ENCODE measurements around the gene EZR. TPM values are rescaled to one million over a fixed set of nuclear protein-coding genes. Genes with fewer than 3 reads are reported as not detected.

EZR gene
- total RNA-seq, 1 experiment from 2014 or later = 216 TPM

DNA sequence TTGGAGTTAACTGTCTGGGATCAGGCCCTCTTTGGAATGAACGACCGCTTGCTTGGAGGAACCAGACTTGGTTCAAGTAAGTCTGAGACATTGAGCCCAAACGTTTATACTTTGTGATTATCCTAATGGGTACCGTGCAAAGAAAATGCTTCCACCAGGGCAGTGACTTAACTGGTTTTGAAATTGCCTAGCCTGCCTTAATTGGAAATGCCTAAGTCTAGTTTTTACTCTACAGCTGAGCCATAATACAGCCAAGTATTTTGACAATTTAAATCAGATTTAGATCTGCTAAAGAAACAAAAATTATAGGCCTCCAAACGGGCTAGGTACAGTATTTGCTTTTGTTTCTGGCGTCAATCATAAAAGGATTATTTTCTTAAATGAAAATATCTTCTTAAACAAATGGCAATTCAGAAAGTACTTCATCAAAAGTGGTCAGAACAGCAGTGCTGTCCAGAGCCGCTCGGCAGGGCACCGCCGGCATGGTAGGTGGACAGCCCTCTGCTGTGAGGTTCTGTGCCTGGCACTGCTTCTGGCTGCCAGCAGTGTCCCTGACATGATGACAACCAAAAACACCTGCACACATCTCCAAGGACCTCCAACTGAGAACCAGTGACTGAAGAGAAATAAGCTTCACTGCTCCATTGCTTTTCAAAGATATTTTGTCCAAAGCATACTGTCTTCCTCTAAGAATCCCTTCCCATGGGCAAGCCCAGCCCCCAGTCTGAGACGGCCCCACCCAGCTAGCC lies 55.6 kb downstream of the EZR start:
- no peaks in the 10 kb centered on the region for H3K27me3 ChIP-seq (ENCODE audit: control insufficient read depth, insufficient read depth, low read length)
- DNase-seq = no peak
- H3K4me3 ChIP-seq (ENCODE audit: insufficient read depth, low read depth, low read length) = no peak overlapping the region
- H3K36me3 ChIP-seq (replicated peaks; ENCODE audit: control insufficient read depth, insufficient read depth, low read length) = peaks cover 29% of the 10 kb centered on the region

DNA sequence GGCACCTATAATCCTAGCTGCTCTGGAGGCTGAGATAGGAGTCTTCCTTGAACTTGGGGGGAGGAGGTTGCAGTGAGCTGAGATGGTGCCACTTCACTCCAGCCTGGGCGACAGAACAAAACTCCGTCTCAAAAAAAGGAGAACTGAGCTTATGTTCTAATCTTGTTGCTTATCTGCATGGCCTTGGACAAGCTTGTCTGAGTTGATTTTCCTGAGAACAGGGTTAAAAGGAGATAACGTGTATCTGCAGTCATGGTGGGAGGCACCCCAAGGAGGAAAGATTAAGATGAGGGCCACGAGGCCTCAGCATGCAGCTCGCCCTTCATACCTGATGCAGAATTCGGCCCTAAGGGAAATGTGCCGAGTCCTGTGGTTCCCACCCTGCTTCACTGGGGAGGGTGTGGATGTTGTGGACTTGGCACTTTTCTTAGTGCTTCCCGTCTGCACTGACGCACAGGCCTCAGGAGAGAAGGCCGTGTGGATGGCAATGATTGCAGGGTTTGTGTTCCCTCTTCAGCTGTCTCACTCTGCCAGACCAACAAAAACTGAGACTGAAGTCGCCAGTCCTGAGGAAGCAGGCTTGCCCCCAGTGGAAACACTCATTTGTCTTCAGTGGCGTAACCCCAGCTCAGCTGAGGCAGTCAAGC lies 56.3 kb downstream of the EZR start:
- Histone ChIP-seq H3K4me3 (ENCODE audit: insufficient read depth, low read depth, low read length) (no peak overlapping the region), H3K27me3 (ENCODE audit: control insufficient read depth, insufficient read depth, low read length) (no peaks in the 10 kb centered on the region), H3K36me3 (replicated peaks; ENCODE audit: control insufficient read depth, insufficient read depth, low read length) (peaks cover 24% of the 10 kb centered on the region)
- peak; percentile 57 for DNase-seq

DNA sequence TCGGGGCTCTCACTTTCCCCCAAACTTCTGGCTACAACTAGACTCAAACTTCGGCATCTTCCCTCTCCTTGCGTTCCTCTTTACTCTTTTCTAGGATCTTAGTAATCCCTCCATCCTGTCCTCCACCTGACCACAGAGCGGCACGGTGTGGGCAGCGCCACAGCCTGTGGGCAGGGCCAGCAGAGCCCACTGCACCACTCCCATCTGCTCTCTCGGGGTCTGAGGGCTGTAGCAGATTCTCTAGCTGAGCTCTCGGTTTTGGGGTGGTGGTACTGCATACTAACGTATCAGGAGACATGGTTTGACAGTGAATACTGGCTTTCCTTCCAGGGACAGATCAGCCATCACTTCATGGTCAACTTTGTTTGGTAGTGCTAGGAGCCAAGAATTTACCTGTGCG lies 57.4 kb downstream of the EZR start:
- peaks cover 13% of the 10 kb centered on the region for H3K36me3 ChIP-seq (replicated peaks; ENCODE audit: control insufficient read depth, insufficient read depth, low read length)
- peak; percentile 37 for DNase-seq
- H3K4me3 ChIP-seq (ENCODE audit: insufficient read depth, low read depth, low read length) = no peak overlapping the region
- no peaks in the 10 kb centered on the region for H3K27me3 ChIP-seq (ENCODE audit: control insufficient read depth, insufficient read depth, low read length)

DNA sequence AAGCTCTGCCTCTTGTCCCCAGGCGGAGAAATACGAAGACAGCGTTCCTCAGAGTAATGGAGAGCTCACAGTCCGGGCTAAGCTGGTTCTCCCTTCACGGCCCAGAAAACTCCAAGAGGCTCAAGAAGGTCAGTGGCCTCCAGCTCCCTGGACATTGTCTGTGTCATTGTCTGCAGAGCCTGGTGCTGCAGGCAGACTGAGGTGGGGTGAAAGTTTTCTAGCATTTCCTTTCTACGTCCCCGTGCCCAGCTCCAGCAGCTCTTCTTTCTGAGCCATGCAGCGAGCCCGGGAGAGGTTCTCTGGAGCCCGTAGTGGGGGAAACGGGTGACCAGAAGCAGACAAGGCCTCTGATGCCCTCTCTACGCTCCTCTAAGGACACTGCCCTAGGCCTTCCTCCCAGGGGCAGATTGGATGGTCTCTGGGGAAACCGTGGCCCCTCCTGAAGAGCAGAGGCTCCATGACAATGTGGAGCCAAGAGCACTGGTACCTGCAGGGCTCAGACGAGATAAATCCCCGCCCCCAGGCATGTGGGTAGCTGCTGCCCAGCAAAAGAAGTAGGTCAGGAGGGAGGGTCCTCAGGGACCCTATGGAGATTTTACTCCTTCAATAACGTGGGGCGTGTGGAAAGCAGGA lies 58.4 kb downstream of the EZR start:
- Histone ChIP-seq H3K4me3 (ENCODE audit: insufficient read depth, low read depth, low read length) (no peak overlapping the region), H3K27me3 (ENCODE audit: control insufficient read depth, insufficient read depth, low read length) (no peaks in the 10 kb centered on the region), H3K36me3 (replicated peaks; ENCODE audit: control insufficient read depth, insufficient read depth, low read length) (peaks cover 5% of the 10 kb centered on the region)
- DNase-seq = peak; percentile 65

DNA sequence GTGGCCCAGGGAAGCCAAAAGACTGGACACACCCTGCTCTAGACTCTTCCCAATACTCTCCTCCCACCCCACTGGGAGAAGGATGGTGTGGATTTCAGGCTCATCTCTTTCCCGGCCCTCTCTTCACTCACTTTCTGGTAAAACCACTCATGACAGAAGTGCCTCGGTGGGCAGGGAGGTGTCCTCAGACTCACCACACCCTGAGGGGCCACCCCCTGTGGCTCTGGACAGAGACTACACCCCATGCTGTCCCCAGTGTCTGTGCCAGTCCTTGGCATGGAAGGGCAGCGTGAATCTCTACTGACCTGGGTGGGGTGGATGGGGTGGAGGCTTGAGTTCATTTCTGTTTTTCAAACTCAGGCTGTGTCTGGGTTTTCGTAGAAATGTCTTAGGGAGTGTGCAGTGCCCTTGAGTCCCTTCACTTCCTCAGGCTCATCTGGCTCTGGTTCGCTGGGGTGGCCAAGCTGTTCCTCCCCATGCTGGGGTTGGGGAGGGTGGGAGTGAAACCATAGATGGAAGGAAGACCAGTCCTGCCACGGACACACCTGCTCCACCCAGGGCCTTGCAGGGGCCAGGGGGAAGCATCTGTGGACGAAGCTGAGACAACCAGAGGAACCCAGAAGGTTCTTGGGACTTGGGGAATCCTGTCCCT lies 59.1 kb downstream of the EZR start:
- Histone ChIP-seq H3K27me3 (ENCODE audit: control insufficient read depth, insufficient read depth, low read length) (no peaks in the 10 kb centered on the region), H3K4me3 (ENCODE audit: insufficient read depth, low read depth, low read length) (no peak overlapping the region), H3K36me3 (replicated peaks; ENCODE audit: control insufficient read depth, insufficient read depth, low read length) (no peaks in the 10 kb centered on the region)
- no peak for DNase-seq

DNA sequence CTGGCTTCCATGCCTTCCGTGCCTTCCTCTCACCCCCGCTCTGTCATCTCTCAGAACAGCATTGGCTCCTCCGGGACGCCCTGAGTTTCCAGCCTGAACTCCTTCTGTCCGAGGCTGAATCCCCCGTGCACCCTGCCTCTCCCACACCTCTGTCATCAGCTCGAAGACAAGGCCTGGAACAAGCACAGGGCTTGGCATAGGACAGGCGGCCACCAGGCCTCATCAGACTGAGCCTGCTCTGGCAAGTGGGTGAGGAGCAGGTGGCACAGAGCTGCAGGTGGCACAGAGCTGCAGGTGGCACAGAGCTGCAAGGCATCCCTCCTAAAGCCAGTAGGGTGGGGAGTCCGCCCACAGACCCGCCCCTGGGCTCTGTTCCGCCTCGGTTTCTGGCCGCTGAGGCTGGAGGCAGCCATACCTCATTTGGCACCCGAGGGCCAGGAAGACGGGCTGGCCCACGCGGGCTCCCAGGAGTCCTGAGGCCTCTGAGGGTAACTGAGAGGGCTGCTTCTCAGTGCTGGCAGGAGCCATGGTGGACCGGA lies 60.2 kb downstream of the EZR start:
- H3K4me3 ChIP-seq (ENCODE audit: insufficient read depth, low read depth, low read length) = no peak overlapping the region
- DNase-seq = no peak
- H3K27me3 ChIP-seq (ENCODE audit: control insufficient read depth, insufficient read depth, low read length) = no peaks in the 10 kb centered on the region
- H3K36me3 ChIP-seq (replicated peaks; ENCODE audit: control insufficient read depth, insufficient read depth, low read length) = no peaks in the 10 kb centered on the region

DNA sequence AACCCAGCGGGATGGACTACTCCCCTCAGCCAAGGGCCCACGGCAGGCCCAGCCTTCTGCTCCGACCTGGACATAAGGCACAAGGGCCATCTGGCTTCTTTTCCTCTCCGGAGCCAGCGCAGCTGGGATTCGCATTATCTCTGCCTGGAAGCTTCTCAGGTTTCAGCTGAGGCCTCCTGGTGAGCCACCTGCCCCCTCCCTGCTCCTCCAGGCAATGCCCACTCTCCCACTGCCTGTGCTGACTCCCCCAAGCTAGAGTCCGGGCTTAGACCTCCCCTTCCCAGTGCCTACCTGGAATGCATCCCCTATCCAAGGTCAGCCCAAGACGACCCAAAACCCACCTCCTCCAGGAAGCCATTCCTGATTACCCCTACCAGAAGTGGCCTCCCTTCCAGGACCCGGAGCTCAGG lies 60.7 kb downstream of the EZR start:
- DNase-seq = peak; percentile 85
- H3K4me3 ChIP-seq (ENCODE audit: insufficient read depth, low read depth, low read length) = no peak overlapping the region
- no peaks in the 10 kb centered on the region for H3K36me3 ChIP-seq (replicated peaks; ENCODE audit: control insufficient read depth, insufficient read depth, low read length)
- no peaks in the 10 kb centered on the region for H3K27me3 ChIP-seq (ENCODE audit: control insufficient read depth, insufficient read depth, low read length)

DNA sequence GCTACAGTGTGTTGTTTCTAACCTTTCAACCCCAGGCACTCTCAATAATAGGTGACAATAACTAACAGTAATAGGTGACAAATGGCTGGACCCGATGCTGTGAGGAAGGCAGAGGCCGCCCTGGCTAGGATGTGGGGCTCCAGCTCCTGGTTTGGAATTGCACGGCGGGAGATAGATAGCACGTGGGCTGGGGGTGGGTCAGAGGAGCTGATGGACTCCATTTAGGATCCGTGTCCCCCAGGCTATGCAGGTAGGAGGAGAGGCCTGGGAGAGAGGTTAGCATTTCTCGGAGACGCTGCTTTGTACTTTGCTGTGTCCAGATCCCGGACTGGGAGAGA lies 61.4 kb downstream of the EZR start:
- no peak overlapping the region for H3K4me3 ChIP-seq (ENCODE audit: insufficient read depth, low read depth, low read length)
- H3K27me3 ChIP-seq (ENCODE audit: control insufficient read depth, insufficient read depth, low read length) = no peaks in the 10 kb centered on the region
- DNase-seq = peak; percentile 55
- H3K36me3 ChIP-seq (replicated peaks; ENCODE audit: control insufficient read depth, insufficient read depth, low read length) = no peaks in the 10 kb centered on the region

DNA sequence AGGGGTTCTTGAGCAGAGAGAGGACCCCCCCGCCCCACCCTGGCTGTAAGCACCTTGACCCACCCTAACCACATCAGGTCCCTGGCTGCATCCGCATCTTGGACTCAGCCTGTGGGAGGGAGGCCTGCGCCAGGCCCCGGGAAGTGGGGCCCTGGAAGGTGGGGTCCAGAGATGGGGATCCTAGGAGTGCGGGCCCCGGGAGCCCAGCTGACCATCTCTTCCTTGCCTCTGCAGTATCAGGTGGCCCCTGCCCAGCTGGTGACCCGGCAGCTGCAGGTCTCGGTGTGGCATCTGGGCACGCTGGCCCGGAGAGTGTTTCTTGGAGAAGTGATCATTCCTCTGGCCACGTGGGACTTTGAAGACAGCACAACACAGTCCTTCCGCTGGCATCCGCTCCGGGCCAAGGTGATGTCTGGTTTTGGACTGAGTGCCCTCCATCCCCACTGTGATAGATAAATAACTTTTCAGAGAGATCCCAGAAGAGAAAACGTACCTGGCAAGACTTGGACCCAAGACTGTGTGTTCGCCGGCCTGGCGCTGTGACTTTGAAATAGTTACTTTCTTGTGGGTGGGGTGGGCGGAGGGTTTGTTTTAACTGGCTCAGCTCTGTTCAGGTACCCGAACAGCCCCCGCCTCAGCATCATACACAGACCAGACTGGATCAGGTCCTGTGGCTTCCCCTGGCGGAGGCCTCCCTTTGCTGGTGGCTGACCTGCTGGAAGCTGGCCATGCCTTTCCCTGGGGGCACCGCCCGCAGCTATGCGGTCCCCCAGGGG lies 62.0 kb downstream of the EZR start:
- Histone ChIP-seq H3K4me3 (ENCODE audit: insufficient read depth, low read depth, low read length) (no peak overlapping the region), H3K36me3 (replicated peaks; ENCODE audit: control insufficient read depth, insufficient read depth, low read length) (no peaks in the 10 kb centered on the region), H3K27me3 (ENCODE audit: control insufficient read depth, insufficient read depth, low read length) (no peaks in the 10 kb centered on the region)
- DNase-seq = peak; percentile 53

DNA sequence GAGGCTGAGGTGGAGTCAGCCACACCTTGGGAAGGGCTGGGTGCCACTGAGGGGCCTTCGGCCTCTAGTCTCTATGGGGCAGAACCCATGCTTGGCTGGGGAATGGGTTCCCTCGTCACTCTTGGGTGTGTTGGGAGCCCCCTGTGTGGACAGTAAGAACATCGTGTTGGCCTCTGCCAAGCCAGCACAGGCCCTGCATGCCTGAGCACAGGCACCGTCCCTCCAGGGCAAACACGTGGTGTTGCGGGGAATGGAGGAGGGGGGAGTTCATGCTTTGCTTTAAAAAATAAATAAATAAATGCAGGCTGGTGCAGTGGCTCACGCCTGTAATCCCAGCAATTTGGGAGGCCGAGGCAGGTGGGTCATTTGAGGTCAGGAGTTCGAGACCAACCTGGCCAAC lies 63.0 kb downstream of the EZR start:
- H3K27me3 ChIP-seq (ENCODE audit: control insufficient read depth, insufficient read depth, low read length) = no peaks in the 10 kb centered on the region
- no peak overlapping the region for H3K4me3 ChIP-seq (ENCODE audit: insufficient read depth, low read depth, low read length)
- peak; percentile 32 for DNase-seq
- no peaks in the 10 kb centered on the region for H3K36me3 ChIP-seq (replicated peaks; ENCODE audit: control insufficient read depth, insufficient read depth, low read length)

DNA sequence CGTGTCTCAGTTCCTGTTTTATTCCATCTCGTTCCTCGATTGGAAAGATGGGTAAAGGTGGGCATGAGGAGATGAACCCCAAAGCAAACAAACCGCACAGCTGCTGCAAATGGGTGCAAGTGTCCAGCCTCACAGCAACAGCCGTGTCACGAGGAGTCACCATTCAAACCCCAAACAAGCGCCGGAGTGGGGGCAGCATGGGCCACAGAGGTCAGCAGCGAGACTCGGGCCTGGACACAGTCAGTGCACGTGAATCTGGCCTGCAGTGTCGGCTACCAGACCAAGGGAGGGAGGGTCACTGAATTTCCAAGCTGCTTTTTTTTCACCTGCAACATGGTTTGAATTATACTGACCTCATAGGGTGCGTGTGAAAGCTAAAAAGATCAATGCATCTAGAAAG lies 63.5 kb downstream of the EZR start:
- no peak for DNase-seq
- no peaks in the 10 kb centered on the region for H3K36me3 ChIP-seq (replicated peaks; ENCODE audit: control insufficient read depth, insufficient read depth, low read length)
- H3K4me3 ChIP-seq (ENCODE audit: insufficient read depth, low read depth, low read length) = no peak overlapping the region
- H3K27me3 ChIP-seq (ENCODE audit: control insufficient read depth, insufficient read depth, low read length) = no peaks in the 10 kb centered on the region

DNA sequence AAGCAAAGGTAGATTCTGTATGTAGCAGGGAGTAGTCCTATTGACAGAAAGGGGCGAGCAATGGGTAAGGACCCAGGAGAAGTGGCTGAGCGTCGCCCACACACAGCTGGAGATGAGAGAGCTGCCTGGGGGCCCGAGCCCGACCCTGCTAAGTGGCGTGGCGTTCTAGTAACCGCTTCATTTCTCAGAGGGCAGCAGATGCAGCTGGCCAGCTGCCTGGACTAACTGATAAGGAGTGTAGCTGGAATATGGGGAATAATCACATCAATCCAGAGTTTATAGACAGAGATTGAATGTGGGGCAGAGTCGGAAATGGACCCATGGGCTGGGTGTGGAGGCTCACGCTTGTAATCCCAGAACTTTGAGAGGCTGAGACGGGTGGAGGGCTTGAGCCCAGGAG lies 64.4 kb downstream of the EZR start:
- Histone ChIP-seq H3K4me3 (ENCODE audit: insufficient read depth, low read depth, low read length) (no peak overlapping the region), H3K36me3 (replicated peaks; ENCODE audit: control insufficient read depth, insufficient read depth, low read length) (no peaks in the 10 kb centered on the region), H3K27me3 (ENCODE audit: control insufficient read depth, insufficient read depth, low read length) (no peaks in the 10 kb centered on the region)
- DNase-seq = peak; percentile 25

DNA sequence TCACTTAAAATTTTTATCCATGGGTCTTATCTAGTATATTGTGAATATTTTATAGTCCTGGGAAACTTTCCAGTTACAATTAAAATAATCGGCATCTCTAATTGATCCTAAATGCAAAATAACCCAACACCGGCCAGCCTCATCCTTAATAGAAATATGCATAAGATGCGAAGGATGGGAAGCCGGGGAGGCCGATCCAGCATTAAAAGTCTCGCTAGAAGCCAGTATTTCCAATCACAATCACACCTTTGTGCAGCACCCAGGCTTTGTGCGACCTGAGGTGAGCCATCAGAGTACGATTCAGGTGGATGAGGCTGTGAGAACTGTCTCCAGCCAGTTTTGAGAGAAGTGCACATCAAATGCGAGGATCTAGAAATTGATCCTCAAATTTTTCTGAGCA lies 65.4 kb downstream of the EZR start:
- DNase-seq = no peak

DNA sequence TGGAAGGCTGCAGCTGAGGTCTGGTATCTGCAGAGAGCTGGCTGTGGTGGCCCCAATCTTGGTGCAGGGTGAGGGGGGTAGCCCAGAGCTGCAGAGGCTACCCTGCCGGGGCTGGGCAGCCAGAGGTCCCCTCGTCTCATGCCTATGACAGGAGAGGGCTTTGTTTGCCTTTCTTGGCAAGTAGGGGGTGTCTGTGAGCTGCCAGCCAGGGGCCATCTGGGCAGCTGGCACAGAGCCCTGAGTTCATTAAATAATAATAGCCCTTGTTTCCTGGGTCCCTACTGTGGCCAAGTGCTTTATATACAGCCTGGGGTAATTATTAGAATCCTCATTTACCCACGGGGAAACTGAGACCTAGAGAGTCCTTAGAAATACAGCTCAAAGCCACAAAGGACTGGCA lies 66.6 kb downstream of the EZR start:
- peak; percentile 83 for DNase-seq
- no peak overlapping the region for H3K4me3 ChIP-seq (ENCODE audit: insufficient read depth, low read depth, low read length)
- H3K27me3 ChIP-seq (ENCODE audit: control insufficient read depth, insufficient read depth, low read length) = no peaks in the 10 kb centered on the region
- no peaks in the 10 kb centered on the region for H3K36me3 ChIP-seq (replicated peaks; ENCODE audit: control insufficient read depth, insufficient read depth, low read length)

More for the DNA sequence above, 65.4 kb downstream of the EZR start:
- Histone ChIP-seq H3K36me3 (replicated peaks; ENCODE audit: control insufficient read depth, insufficient read depth, low read length) (no peaks in the 10 kb centered on the region), H3K27me3 (ENCODE audit: control insufficient read depth, insufficient read depth, low read length) (no peaks in the 10 kb centered on the region), H3K4me3 (ENCODE audit: insufficient read depth, low read depth, low read length) (no peak overlapping the region)

Data from H7 (cell line).